Liver (tissue), 9 donors: ENCODE data around the gene SELENOK. TPM values are rescaled to one million over a fixed set of nuclear protein-coding genes. Genes with fewer than 3 reads are reported as not detected.

ENCODE experiments used
- DNase-seq: peaks from one replicate; pipeline ENCODE4 v3.0.0-alpha.2; 2017; ENCODE audit warnings: low spot score
- H3K27ac ChIP-seq, 2 donors: one replicate each; pipeline ENCODE4 v1.7.0; 2013; ENCODE audit warnings: inconsistent platforms in 2 of 2, low read length in 2 of 2, control low read depth in 1 of 2, low read depth in 1 of 2, mild to moderate bottlenecking in 1 of 2
- H3K27me3 ChIP-seq, 4 donors: one replicate each; pipeline versions ENCODE4 v1.6.1 to v1.7.0; 2013; ENCODE audit warnings: low read length in 3 of 4, inconsistent platforms in 1 of 4, mild to moderate bottlenecking in 1 of 4, moderate library complexity in 1 of 4; ENCODE audit not compliant: control insufficient read depth in 4 of 4, insufficient read depth in 4 of 4
- H3K36me3 ChIP-seq, 4 donors: one replicate each; pipeline versions ENCODE4 v1.6.1 to v1.7.0; 2013; ENCODE audit warnings: low read length in 3 of 4, mild to moderate bottlenecking in 3 of 4, low read depth in 1 of 4, moderate library complexity in 1 of 4; ENCODE audit not compliant: control insufficient read depth in 4 of 4, insufficient read depth in 3 of 4
- H3K4me1 ChIP-seq, 4 donors: one replicate each; pipeline versions ENCODE4 v1.6.1 to v1.7.0; 2013; ENCODE audit warnings: low read length in 3 of 4, mild to moderate bottlenecking in 3 of 4, moderate library complexity in 1 of 4; ENCODE audit not compliant: control insufficient read depth in 4 of 4, insufficient read depth in 4 of 4
- H3K4me3 ChIP-seq, 3 donors: one replicate each; pipeline versions ENCODE4 v1.6.1 to v1.7.0; 2013; ENCODE audit warnings: low read length in 3 of 3, control low read depth in 1 of 3, low read depth in 1 of 3, mild to moderate bottlenecking in 1 of 3
- H3K9ac ChIP-seq, 2 donors: one replicate each; pipeline ENCODE4 v1.7.0; 2013; ENCODE audit warnings: low read length in 2 of 2, mild to moderate bottlenecking in 2 of 2, moderate library complexity in 2 of 2, control low read depth in 1 of 2, low read depth in 1 of 2
- H3K9me3 ChIP-seq, 4 donors: one replicate each; pipeline versions ENCODE4 v1.6.1 to v1.7.0; 2013; ENCODE audit warnings: low read length in 3 of 4; ENCODE audit not compliant: control insufficient read depth in 4 of 4
- ATF3 ChIP-seq: IDR thresholded peaks from 2 replicates; pipeline ENCODE4 v1.6.1; 2016; ENCODE audit warnings: antibody characterized with exemption
- CTCF ChIP-seq: fragments of 150-350 bp; IDR thresholded peaks from 2 replicates; pipeline ENCODE4 v1.5.1; 2017; ENCODE audit warnings: improper control_type of control experiment, low read depth, low read length; ENCODE audit not compliant: missing input control
- EGR1 ChIP-seq, 2 donors: IDR thresholded peaks; 2 replicates each; pipeline ENCODE4 v1.6.1; 2016 to 2018; ENCODE audit warnings: antibody characterized with exemption in 2 of 2, low read depth in 2 of 2
- FOXA2 ChIP-seq: IDR thresholded peaks from 2 replicates; pipeline ENCODE4 v1.6.1; 2016; ENCODE audit warnings: antibody characterized with exemption
- GABPA ChIP-seq, 2 donors: IDR thresholded peaks in 1 of 2; conservative IDR thresholded peaks in 1 of 2; 2 replicates each; pipeline ENCODE4 v1.6.1; 2016; ENCODE audit warnings: antibody characterized with exemption in 2 of 2, mild to moderate bottlenecking in 1 of 2, moderate library complexity in 1 of 2
- HNF4A ChIP-seq, 2 donors: conservative IDR thresholded peaks; 2 replicates each; pipeline ENCODE4 v1.6.1; 2016; ENCODE audit warnings: antibody characterized with exemption in 2 of 2, mild to moderate bottlenecking in 2 of 2
- HNF4G ChIP-seq: IDR thresholded peaks from 2 replicates; pipeline ENCODE4 v1.6.1; 2016; ENCODE audit warnings: antibody characterized with exemption
- MAX ChIP-seq: IDR thresholded peaks from 2 replicates; pipeline ENCODE4 v1.6.1; 2016; ENCODE audit warnings: antibody characterized with exemption
- NR2F2 ChIP-seq: IDR thresholded peaks from 2 replicates; pipeline ENCODE4 v1.6.1; 2016; ENCODE audit warnings: antibody characterized with exemption
- RAD21 ChIP-seq, 2 donors: IDR thresholded peaks; 2 replicates each; pipeline ENCODE4 v1.6.1; 2016; ENCODE audit warnings: antibody characterized with exemption in 2 of 2, mild to moderate bottlenecking in 2 of 2
- REST ChIP-seq: IDR thresholded peaks from 2 replicates; pipeline ENCODE4 v1.6.1; 2016; ENCODE audit warnings: antibody characterized with exemption, mild to moderate bottlenecking
- RXRA ChIP-seq, 2 donors: IDR thresholded peaks; 2 replicates each; pipeline ENCODE4 v1.6.1; 2017 to 2018; ENCODE audit warnings: antibody characterized with exemption in 2 of 2, mild to moderate bottlenecking in 1 of 2
- SP1 ChIP-seq: IDR thresholded peaks from 2 replicates; pipeline ENCODE4 v1.6.1; 2018; ENCODE audit warnings: antibody characterized with exemption, mild to moderate bottlenecking
- ZBTB33 ChIP-seq: IDR thresholded peaks from 2 replicates; pipeline ENCODE4 v1.6.1; 2016; ENCODE audit warnings: antibody characterized with exemption
- WGBS: extraction: QIAGEN DNeasy Blood & Tissue Kit; methylation state at CpG from one replicate; pipeline ENCODE4 v1.1.7; 2013; 5-methylcytosine and 5-hydroxymethylcytosine counted together
- polyA plus RNA-seq, 2 donors: library from polyadenylated mRNA; stranded (reverse) in 1 of 2; unstranded in 1 of 2; fragments of 200-250 nt in 1 of 2; fragments of >200 nt in 1 of 2; fragmentation: Nextera tagmentation in 1 of 2; extraction: Ambion mirVana in 1 of 2; gene quantifications; one replicate each; pipeline versions ENCODE4 v1.2.1 to v1.2.3, GENCODE V29; 2013 to 2015
- total RNA-seq, 2 donors: library from RNA; depleted of rRNA; stranded (reverse); fragments of >200 nt; gene quantifications; one replicate each; pipeline ENCODE4 v1.2.3, GENCODE V29; 2014
- donor health status: healthy.
- donor health status: healthy.
- donor health status: healthy.
- donor health status: healthy.
- donor health status: healthy.

The SELENOK gene
- total and polyA plus RNA-seq, 4 donors, result 24.9 to 80.2 (median 38.8) TPM

- Histone ChIP-seq H3K4me1 (peaks cover 0 to 17% (median 12%) of the 10 kb centered on the region in 4 donors), H3K36me3 (peaks cover 2 to 30% (median 25%) of the 10 kb centered on the region in 4 donors), H3K9me3 (no peaks in the 10 kb centered on the region), H3K27ac (no peak overlapping the region), H3K9ac (no peak overlapping the region), H3K4me3 (no peak overlapping the region), H3K27me3 (no peaks in the 10 kb centered on the region)
- no peak for DNase-seq
- TF ChIP-seq HNF4G, result no peak
- TF ChIP-seq CTCF, result no peak
- TF ChIP-seq HNF4A (conservative IDR thresholded peaks at IDR 0.05), result no peak
- TF ChIP-seq RAD21 (IDR thresholded peaks at IDR 0.05), result no peak
These were observed 4.2 kb downstream of the SELENOK start for GRCh38 chr3:53887446-53887845.

GRCh38 chr3:53885239-53885638 lies 6.4 kb downstream of the SELENOK start:
- WGBS, result 95% methylated on average over 3 of the region's 3 CpGs
- peaks cover 4 to 16% (median 14%) of the 10 kb centered on the region in 4 donors for H3K4me1 ChIP-seq

More at GRCh38 chr3:53885239-53885638, 6.4 kb downstream of the SELENOK start:
- Histone ChIP-seq H3K36me3 (peaks cover 2 to 30% (median 25%) of the 10 kb centered on the region in 4 donors), H3K27me3 (no peaks in the 10 kb centered on the region), H3K27ac (no peak overlapping the region), H3K9me3 (no peaks in the 10 kb centered on the region), H3K9ac (no peak overlapping the region), H3K4me3 (no peak overlapping the region)
- TF ChIP-seq RXRA (IDR thresholded peaks at IDR 0.05) (no peak), HNF4G (no peak), ATF3 (no peak), FOXA2 (no peak), REST (no peak), ZBTB33 (no peak), CTCF (no peak), GABPA (IDR thresholded peaks at IDR 0.05 in 1 of 2, conservative IDR thresholded peaks at IDR 0.05 in 1 of 2) (no peak), MAX (no peak), NR2F2 (no peak), EGR1 (IDR thresholded peaks at IDR 0.05; ENCODE audit: low read depth in 2 of 2) (no peak), SP1 (no peak), HNF4A (conservative IDR thresholded peaks at IDR 0.05) (no peak)
- no peak for DNase-seq
